GM12891 (cell line): ENCODE data around the gene SPON1.

Experiments used
- POLR2A ChIP-seq: IDR thresholded peaks from 2 replicates; pipeline ENCODE4 v1.6.1; 2011; ENCODE audit warnings: low read depth, low read length, control low read depth
- POLR2AphosphoS5 ChIP-seq: IDR thresholded peaks from 2 replicates; pipeline ENCODE4 v1.6.1; 2011; ENCODE audit warnings: low read depth, low read length, control low read depth
- POU2F2 ChIP-seq: IDR thresholded peaks from 2 replicates; pipeline ENCODE4 v1.6.1; 2011; ENCODE audit warnings: low read depth, mild to moderate bottlenecking, control low read depth, low read length, moderate library complexity
- TAF1 ChIP-seq: IDR thresholded peaks from 2 replicates; pipeline ENCODE4 v1.6.1; 2011; ENCODE audit warnings: low read depth, low read length, control low read depth

DNA sequence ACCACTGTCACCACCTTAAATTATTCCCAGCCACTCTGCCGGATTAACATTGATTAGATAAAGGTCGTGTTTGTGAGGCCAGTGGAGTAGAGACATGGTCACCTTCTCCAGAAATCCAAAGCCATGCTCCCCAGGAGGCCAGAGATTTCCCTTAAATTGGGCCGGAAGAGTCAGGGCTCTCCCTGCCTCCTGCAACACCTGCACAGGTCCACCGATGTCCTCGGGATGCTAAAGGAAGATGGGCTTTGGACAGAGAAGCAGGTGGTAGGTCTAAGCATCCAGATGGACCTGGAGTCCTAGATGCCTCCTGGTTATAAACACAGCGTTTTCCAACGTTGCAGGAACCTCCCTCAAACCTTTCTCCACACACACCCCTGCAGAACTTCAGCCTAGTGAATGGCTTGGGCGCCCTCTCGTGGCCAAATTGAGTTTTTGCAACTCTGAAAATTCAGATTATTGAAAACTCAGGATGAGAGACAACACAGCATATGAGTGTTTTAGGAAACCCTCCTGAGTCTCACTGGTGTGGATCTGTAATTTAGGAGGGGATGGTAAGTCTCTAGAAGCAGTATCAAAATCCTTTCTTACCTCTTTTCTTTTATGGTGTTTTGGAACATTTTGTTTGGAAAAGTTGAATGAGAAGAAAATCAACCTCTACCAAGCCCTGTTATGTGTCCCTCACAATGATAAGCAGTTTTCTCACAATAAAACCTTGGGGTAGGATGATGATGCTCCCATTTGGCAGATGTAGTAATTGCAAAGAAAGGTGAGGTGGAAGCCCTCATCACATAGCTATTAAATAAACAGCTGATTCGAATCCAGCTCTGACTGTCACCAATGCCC, 286.8 kb downstream of the SPON1 start:
- TF ChIP-seq POLR2A = no peak
- TF ChIP-seq POLR2AphosphoS5 = no peak
- no peak for TF ChIP-seq TAF1
- no peak for TF ChIP-seq POU2F2
